HFF-Myc (cell line): ENCODE results near the gene ECM2.

Source experiments
- DNase-seq: peaks from one replicate; pipeline ENCODE4 v3.0.0-alpha.2; 2011; ENCODE audit warnings: low read depth; ENCODE audit errors: extremely low read depth
- H3K4me3 ChIP-seq: replicated peaks from 2 replicates; pipeline ENCODE4 v1.5.1; 2011; ENCODE audit warnings: low read depth, mild to moderate bottlenecking, control low read depth, low read length
- TF ChIP-seq, protein P1 (sequence below): IDR thresholded peaks from 2 replicates; pipeline ENCODE4 v1.5.1; 2012; ENCODE audit warnings: mild to moderate bottlenecking, low read depth, low read length, control low read depth; ENCODE audit errors: missing control alignments

The ECM2 gene

DNA sequence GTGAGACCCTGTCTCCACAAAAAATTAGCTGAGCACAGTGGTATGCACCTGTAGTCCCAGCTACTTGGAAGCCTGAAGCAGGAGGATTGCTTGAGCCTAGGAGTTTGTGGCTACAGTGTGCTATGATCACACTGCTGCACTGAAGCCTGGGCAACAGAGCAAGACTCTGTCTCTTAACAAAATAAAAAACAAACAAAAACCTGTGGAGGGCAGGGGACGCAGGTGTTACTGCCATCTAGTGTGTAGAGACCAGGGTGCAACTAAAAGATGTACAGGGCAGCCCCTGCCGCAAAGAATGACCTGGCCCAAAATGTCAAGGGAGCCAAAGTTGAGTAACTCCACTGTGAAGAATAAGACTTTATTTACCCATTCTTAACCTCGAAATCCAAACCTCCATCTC is 80.6 kb downstream of the ECM2 start:
- no peak for DNase-seq

DNA sequence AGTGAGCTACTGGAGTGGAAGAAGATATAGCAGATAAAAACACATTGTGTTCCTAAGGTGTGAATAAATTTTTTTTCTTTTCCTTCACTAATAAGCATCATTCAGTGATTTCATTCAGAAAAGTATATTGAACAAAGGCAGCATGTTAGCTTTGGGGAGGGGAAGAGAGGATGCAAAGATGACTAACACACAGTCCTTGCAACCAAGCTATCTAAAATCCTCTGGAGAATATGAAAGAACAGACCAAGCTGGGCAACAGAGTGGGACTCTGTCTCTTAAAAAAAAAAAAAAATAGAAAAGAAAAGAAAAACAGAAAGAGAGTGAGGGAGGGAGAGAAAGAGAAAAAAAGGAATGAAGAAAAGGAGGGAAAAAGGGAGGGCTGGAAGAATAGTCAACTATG is 89.3 kb downstream of the ECM2 start:
- TF ChIP-seq, protein P1, sequence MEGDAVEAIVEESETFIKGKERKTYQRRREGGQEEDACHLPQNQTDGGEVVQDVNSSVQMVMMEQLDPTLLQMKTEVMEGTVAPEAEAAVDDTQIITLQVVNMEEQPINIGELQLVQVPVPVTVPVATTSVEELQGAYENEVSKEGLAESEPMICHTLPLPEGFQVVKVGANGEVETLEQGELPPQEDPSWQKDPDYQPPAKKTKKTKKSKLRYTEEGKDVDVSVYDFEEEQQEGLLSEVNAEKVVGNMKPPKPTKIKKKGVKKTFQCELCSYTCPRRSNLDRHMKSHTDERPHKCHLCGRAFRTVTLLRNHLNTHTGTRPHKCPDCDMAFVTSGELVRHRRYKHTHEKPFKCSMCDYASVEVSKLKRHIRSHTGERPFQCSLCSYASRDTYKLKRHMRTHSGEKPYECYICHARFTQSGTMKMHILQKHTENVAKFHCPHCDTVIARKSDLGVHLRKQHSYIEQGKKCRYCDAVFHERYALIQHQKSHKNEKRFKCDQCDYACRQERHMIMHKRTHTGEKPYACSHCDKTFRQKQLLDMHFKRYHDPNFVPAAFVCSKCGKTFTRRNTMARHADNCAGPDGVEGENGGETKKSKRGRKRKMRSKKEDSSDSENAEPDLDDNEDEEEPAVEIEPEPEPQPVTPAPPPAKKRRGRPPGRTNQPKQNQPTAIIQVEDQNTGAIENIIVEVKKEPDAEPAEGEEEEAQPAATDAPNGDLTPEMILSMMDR, result no peak
- no peak for DNase-seq
- H3K4me3 ChIP-seq, result no peak overlapping the region

More for the DNA sequence above, 80.6 kb downstream of the ECM2 start:
- H3K4me3 ChIP-seq, result no peak overlapping the region
- TF ChIP-seq, protein P1, result peak; percentile 32
